Stimulated activated CD8-positive, alpha-beta memory T cell treated with anti-CD3 and anti-CD28 coated beads, Interleukin-7, amount 100 ng/mL, for 48 hours (primary cell): ENCODE data around the gene JAG1.
A peak's percentile ranks its signal among the peaks of the same experiment; 100 is the strongest.

ENCODE experiments used
- DNase-seq, 2 donors: peaks; one replicate each; pipeline ENCODE4 v3.0.0-alpha.2; 2020; ENCODE audit warnings: low read depth in 1 of 2; ENCODE audit errors: extremely low read depth in 1 of 2

JAG1 gene

GRCh38 chr20:10673842-10674683 lies at the start of gene JAG1:
Gene JAG1 (minus strand): TSS chr20:10673999. CDS start chr20:10673530, 469 bp downstream.
- DNase-seq, result peak; percentile 40 to 44

GRCh38 chr20:10721976-10722375 lies 48.2 kb upstream of the JAG1 start:
- no peak for DNase-seq

DNA sequence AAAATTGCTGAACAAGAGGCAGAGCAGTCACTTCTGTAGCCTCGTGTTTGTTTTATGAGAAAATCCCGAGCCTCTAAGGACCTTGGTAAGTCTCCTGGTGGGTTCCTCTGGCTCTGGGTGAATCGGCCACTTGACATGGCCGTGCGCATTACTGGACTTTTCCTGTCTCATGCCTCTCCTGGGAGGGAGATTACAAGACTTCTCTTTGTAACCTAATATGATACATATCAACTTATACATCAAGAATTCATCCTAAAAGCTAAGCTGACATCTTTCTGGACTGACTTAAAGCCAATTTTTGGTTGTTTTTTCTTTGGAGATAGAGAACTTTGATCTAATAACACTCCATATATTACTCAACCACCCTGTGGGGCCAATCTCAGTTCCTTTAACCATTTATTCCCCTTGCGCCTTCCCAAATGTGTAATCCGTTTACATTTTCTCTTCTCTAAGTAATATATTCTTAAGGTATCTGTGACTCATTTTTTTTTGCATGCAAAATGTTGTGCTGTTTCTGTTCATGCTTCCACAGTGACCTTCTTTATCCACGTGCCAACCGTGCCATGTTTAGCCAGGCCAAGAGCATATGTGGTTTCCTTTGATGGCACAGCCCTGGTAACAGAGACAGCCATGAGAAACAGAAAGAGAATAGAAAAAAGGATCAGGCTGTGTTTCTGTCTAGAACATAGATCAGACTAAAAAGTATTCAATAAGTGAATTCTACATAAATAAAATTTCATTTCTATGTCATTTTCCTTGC lies 47.5 kb upstream of the JAG1 start:
- DNase-seq, result no peak

DNA sequence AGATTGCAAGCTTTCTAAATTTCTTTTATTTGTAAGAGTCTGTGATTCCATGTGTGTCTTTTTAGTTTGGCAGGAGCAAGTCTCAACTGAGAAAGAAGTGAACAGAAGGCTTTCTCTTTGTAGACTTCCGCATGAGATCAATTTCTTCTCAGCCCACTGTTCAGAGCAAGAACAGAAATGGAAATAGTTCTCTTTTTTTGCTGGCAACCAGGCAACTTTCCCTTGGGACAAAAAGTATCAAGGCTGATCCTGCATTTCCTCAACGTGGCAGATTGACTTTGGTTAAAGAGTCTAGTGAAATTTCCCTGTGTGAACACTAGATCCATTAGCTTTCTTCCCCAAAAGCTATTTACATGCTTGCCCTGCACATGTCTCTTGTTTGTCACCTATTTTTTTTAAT lies 46.8 kb upstream of the JAG1 start:
- DNase-seq, result no peak

DNA sequence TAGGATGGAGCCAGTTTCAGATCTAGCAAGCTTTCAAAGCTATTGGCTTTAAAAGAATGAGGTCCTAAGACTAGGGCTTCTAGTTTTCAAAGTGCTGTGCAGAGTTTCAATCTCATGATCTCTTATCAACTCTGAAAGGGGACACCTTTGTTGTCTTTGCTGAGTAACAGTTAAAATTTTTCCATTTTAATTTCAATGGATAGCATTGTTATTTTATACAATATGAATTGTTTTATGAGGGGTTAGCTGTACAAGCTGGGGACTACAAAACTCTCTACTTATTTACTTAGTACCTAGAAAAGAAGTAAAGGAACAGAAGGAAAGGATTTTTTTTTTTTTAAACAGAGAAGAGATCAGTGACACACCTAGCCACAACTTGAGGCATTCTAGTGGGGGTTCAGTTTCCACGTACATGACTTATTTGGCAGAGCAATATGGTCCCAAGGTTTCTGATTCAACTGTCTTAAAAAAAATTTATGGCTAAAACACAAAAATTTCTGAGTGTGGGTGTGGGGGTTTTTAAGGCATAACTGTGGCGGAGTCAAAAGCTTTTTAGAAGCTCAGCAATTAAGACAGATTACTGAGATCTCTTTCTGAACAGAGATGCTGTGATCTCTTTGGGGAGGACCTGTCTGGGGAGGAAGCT lies 46.1 kb upstream of the JAG1 start:
- DNase-seq, result no peak

DNA sequence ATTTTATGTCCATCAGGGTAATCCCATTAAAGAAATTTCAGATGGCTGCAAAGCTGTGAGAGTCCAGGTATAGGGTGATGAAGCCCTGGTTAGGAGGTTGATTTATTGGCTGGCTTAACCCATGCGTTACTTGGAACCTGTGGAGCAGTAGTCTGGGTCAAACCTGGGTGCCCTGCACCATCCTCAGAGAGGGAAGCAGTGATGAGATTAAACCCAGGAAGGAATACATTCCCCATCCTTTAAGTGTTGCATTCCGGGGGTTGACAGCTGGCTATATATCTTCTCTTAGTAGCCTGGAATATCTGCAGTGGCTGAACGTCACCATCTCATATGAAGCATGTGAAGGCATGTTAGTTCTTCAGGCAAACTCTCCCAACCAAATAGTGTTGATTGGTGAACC lies 44.9 kb upstream of the JAG1 start:
- DNase-seq, result no peak

DNA sequence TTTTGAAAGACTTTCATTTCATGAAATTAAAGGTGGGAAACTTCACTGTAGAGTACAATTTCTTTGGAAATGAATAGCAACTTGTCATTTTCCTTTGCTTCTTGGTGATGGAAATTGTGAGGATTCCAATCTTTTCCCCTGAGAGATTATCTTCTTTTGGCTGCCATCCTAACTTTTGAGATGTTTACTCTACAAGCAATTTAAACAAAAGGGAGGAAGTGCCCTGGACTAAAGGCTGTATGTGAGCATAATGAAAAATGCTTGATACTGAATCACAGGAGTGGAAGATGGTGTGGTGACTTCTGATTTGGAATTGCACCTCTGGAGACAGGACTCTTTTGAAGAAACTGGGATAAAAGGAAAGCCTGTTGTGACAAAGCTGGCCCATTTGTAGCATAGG lies 43.1 kb upstream of the JAG1 start:
- DNase-seq, result no peak

DNA sequence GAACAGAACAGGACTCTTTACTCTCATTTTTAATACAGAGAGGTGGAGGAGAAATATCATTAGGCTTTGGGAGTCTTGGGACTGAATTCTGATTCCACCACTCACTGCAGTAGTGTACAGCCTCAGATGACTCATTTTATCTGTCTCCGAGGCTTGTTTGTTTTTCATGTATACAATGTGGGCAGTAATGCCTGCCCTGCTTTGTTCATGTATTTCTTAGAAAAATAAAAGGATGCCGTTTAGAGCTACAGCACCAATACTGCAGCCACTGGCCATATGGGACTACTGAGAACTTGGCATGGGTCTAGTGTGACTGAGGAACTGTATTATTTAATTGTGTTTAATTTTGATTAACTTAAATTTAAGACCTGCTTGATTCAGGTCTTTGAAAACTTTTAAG lies 41.2 kb upstream of the JAG1 start:
- no peak for DNase-seq

DNA sequence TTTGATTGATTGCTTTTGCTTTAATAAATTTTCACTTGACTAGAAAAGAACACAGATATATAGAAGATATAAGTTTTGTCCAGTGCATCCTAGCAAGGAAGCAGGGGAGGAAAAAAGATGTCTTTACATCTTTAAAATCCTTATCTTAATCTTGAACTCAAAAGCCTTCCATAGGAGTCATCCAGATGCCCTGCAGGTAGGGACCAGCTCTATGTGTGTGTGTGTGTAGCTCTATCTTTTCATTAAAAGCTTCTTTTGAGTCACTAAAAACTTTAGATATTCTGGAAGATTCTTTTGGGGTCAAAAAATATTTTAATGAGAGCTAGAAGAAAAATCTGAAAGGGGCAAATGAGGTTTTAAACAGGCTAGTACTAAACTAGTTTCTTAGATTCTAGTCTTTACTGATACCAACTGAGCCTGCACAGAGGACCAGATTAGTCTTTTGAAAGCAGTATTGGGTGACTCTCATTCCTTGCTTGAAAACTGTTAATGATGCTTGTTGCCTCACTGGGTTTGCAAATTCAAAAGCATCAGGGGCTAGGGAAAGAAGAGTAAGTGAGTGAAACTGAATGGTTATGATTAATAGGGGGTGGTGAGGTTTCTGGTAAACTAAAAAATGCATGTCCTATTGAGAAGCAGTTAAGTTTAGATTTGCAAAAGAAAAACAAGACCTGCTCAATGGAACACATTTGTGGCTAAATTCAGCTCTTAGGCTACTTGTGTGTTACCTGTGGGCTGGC lies 40.6 kb upstream of the JAG1 start:
- DNase-seq, result no peak

DNA sequence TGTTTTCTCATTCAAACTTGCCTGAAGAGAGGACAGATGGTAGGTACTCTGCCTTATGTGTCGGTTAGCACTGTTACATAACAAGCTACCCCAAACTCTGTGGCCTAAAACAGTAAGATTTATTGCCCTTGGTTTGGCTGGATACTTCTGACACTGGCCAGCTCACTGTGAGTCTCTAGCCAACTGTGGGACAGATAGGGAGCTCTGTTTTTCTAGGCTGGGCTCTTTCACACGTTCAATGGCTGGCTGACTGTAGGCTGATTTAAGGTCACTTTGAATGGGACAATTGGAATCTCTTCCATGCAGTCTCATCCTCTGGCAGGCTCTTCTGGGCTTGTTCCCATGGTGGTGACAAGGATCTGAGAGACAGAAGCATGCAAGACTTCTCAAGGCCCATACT lies 39.4 kb upstream of the JAG1 start:
- DNase-seq, result no peak

DNA sequence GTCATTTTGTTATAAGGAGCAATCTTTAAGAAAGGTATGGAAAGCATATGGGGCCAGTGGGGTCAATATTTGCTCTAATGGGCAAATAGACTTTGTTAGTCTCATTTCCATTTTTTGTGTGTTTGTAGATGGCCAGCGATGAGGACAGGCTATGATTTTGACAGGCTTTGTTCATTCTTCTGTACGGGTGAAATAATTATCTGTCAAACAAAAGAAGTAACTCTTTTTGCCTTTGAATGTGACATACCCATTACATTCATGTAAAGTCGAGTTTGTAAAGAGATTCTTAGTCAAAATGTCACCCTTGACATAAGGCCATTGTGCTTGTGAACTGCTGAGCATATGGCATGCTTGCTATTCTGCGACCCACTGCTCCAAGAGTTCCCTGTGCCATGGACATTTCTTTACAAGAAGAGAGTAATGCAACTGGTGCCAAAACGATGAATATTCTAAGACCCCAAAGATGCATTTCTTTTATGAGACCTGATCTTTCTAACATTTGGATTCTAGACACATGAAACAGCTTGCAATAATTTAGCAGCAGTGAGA lies 38.2 kb upstream of the JAG1 start:
- no peak for DNase-seq

DNA sequence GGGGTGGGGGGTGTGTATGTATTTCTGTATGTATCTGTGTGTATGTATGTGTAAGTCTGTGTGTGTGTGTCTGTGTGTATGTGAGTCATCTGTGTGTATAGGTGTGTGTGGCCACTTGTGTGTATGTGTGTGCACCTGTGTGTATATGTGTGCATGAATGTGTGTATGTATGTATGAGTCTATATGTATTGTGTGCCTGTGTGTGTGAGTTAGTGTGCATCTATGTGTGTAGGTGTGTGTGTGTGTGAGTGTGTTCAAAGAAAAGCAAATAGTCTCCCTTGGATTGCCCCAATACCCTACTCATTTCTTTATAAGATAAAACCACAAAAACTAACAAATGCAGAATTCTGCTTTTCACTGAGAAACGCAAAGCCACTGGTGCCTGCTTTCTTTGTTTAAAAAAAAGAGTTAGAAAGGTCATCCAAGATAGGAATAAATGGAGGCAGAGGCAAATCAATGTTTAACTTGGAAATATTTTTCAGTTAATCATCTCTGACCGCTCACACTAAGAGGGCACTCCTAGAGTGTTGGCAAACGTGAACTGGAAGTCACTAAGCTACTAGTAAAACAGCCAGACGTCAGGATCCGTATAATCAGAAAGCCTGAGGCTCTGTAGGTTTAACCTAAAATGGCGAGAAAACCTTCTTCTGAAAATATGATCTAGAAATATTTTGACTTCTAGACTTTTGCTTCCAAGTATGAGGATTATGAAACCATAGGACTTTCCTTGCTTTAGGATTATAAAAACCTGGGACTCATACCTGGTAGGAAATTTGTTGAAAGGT lies 37.4 kb upstream of the JAG1 start:
- DNase-seq, result no peak

DNA sequence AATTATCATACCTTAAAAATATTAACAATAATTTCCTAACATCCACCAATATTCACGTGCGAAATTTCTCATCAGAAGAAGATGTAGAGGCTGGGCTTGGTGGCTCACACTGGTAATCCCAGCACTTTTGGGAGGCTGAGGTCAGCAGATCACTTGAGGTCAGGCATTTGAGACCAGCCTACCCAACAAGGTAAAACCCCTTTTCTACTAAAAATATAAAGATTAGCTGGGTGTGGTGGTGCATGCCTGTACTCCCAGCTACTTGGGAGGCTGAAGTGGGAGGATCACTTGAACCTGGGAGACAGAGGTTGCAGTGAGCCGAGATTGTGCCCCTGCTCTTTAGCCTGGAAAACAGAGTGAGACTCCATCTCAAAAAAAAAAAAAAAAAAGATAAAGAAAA lies 36.1 kb upstream of the JAG1 start:
- DNase-seq, result no peak

- no peak for DNase-seq
Measured at GRCh38 chr20:10708351-10709185, 34.8 kb upstream of the JAG1 start.

GRCh38 chr20:10707791-10708190 lies 34.0 kb upstream of the JAG1 start:
- DNase-seq, result no peak

DNA sequence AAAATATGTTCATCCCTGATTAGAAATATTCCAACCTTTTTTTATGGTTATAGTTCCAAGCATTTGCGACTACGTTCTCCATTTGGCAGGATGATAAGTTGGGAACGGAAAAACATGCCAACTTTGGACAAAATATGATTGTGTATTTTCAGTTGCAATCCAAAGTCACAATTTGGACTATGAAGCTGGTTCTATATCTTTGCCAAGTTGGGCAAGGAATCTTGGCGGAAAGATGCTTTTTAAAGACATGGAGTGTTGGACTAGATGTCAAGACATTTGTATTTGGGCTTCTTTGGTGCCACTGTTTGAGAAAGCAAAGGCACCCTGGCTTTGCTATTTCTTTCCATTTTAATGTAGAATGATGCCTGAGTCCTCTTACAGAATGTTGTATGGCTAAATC lies 33.3 kb upstream of the JAG1 start:
- DNase-seq, result no peak

GRCh38 chr20:10706460-10706811 lies 32.6 kb upstream of the JAG1 start:
- no peak for DNase-seq

DNA sequence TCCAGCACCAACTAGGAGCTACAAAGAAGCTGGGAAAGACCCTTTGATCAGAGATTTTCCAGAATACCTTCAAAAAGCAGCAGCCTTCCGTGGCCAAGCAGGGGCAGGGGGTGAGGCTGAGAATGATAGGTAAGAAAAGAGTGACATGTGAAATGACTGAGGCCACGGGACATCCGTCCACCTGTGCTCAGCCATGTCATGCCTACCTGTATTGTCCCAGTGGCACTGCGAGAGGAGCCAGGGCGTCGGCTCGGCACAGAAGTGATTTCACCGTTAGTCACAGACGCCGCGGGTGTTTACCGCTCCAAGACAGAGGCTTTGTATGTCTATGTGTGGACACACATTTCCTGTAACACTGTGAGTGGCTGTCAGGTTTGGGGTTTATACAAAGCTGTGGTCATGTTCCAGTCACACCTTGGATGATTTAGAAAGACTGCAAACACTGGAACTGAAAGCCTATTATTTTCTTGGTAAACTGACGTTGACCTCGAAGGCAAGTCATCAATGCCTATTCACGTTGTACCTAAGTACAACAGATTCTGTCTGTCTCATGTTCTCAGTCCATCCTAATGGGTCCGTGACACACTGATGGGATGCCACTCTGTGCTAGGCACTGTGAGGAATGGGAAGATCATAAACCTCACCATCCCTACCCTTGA lies 32.1 kb upstream of the JAG1 start:
- no peak for DNase-seq

DNA sequence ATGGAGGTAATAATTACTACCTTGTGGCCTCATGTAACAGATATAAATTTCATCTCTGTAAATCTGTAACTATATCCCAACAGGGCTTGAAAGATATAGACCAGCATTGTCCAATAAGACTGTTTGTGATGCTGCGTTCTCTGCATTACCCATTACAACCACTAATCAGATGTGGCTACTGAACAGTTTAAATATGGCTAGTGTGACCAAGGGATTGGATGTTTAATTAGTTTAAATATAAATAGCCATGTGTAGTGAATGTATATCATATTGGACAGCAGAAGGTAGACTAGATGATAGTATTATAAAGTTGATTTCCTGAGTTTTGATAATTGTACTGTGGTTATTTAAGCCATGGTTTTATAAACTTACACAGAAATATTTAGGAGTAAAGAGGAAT lies 27.8 kb upstream of the JAG1 start:
- DNase-seq, result no peak
